ENCODE measurements around the gene SKAP1.

SKAP1 gene

GRCh38 chr17:48389903-48390302, 40.1 kb downstream of the SKAP1 start:
- TF ChIP-seq CTCF (IDR thresholded peaks at IDR 0.05; ENCODE audit: low read depth, low read length) = no peak

GRCh38 chr17:48388955-48389743, 40.9 kb downstream of the SKAP1 start:
- no peak for TF ChIP-seq CTCF (IDR thresholded peaks at IDR 0.05; ENCODE audit: low read depth, low read length)
- no peak for DNase-seq (ENCODE audit: extremely low read depth, low read depth)

More at GRCh38 chr17:48389903-48390302, 40.1 kb downstream of the SKAP1 start:
- DNase-seq (ENCODE audit: extremely low read depth, low read depth) = no peak

- no peak for DNase-seq (ENCODE audit: extremely low read depth, low read depth)
- no peak for TF ChIP-seq CTCF (IDR thresholded peaks at IDR 0.05; ENCODE audit: low read depth, low read length)
These were observed 43.2 kb downstream of the SKAP1 start for GRCh38 chr17:48386826-48387225.

- TF ChIP-seq CTCF (IDR thresholded peaks at IDR 0.05; ENCODE audit: low read depth, low read length) = no peak
- DNase-seq (ENCODE audit: extremely low read depth, low read depth) = no peak
These were observed 44.7 kb downstream of the SKAP1 start for GRCh38 chr17:48385319-48385718.

GRCh38 chr17:48384164-48384563, 45.9 kb downstream of the SKAP1 start:
- TF ChIP-seq CTCF (IDR thresholded peaks at IDR 0.05; ENCODE audit: low read depth, low read length) = no peak
- DNase-seq (ENCODE audit: extremely low read depth, low read depth) = no peak

GRCh38 chr17:48382989-48383388, 47.0 kb downstream of the SKAP1 start:
- TF ChIP-seq CTCF (IDR thresholded peaks at IDR 0.05; ENCODE audit: low read depth, low read length) = no peak
- no peak for DNase-seq (ENCODE audit: extremely low read depth, low read depth)

- no peak for DNase-seq (ENCODE audit: extremely low read depth, low read depth)
- TF ChIP-seq CTCF (IDR thresholded peaks at IDR 0.05; ENCODE audit: low read depth, low read length) = no peak
These were observed 51.2 kb downstream of the SKAP1 start for GRCh38 chr17:48378708-48379392.

Data from AG09319 (cell line).